CD4-positive, alpha-beta T cell (primary cell): ENCODE measurements around the gene FAM131A. TPM values are rescaled to one million over a fixed set of nuclear protein-coding genes. Genes with fewer than 3 reads are reported as not detected.

ENCODE experiments used
- ATAC-seq: fragments of 200-7000 bp; cut with Tn5 transposase; one replicate; pipeline ENCODE4 v1.10.0; 2022; ENCODE audit warnings: mild to moderate bottlenecking; ENCODE audit not compliant: poor library complexity
- CTCF ChIA-PET: fragments of 350-600 bp; sonication (Branson Sonifier 250); formaldehyde crosslinking; loops from one replicate; lab custom pipeline; 2021; ENCODE audit warnings: antibody characterized with exemption, inconsistent platforms; lab: Charles Lee
- POLR2A ChIA-PET: fragments of 350-600 bp; sonication (Branson Sonifier 250); formaldehyde crosslinking; loops from one replicate; lab custom pipeline; 2021; ENCODE audit warnings: antibody characterized with exemption, inconsistent platforms; lab: Charles Lee
- DNase-seq, 14 experiments: peaks; one replicate each; pipeline ENCODE4 v3.0.0-alpha.2; 2013 to 2020; ENCODE audit warnings: mixed read lengths in 2 of 14
- H3K27ac ChIP-seq, 2 donors: one replicate each; pipeline versions ENCODE4 v1.5.1 to v1.7.0; 2013; ENCODE audit warnings: low read length in 2 of 2, low read depth in 1 of 2, mild to moderate bottlenecking in 1 of 2
- H3K27me3 ChIP-seq, 2 experiments: 1 replicate in 1 of 2; 2 replicates in 1 of 2; pipeline versions ENCODE4 v1.6.1 to v1.7.0; 2013; ENCODE audit warnings: low read length in 2 of 2, control low read depth in 1 of 2, mild to moderate bottlenecking in 1 of 2, moderate library complexity in 1 of 2; ENCODE audit not compliant: insufficient read depth in 2 of 2, control insufficient read depth in 1 of 2
- H3K36me3 ChIP-seq: one replicate; pipeline ENCODE4 v1.6.1; 2013; ENCODE audit warnings: low read length, control low read depth; ENCODE audit not compliant: insufficient read depth
- H3K4me1 ChIP-seq: one replicate; pipeline ENCODE4 v1.6.1; 2013; ENCODE audit warnings: low read length, control low read depth; ENCODE audit not compliant: insufficient read depth
- H3K4me3 ChIP-seq: one replicate; pipeline ENCODE4 v1.5.1; 2013; ENCODE audit warnings: mild to moderate bottlenecking, low read length, moderate library complexity
- H3K9me3 ChIP-seq, 2 experiments: 1 replicate in 1 of 2; 2 replicates in 1 of 2; pipeline versions ENCODE4 v1.6.1 to v1.7.0; 2013; ENCODE audit warnings: low read length in 2 of 2, mild to moderate bottlenecking in 2 of 2, control low read depth in 1 of 2, moderate library complexity in 1 of 2; ENCODE audit not compliant: control insufficient read depth in 1 of 2, insufficient read depth in 1 of 2
- H3K27ac Mint-ChIP-seq: one replicate; pipeline ENCODE4 v1.8.0; 2020; ENCODE audit warnings: mixed read lengths
- H3K27me3 Mint-ChIP-seq: one replicate; pipeline ENCODE4 v1.8.0; 2021; ENCODE audit warnings: mixed read lengths
- H3K36me3 Mint-ChIP-seq: one replicate; pipeline ENCODE4 v1.8.0; 2021; ENCODE audit warnings: low read depth, mixed read lengths
- H3K4me1 Mint-ChIP-seq: one replicate; pipeline ENCODE4 v1.8.0; 2021; ENCODE audit warnings: low read depth, mixed read lengths
- H3K4me3 Mint-ChIP-seq: one replicate; pipeline ENCODE4 v1.8.0; 2020; ENCODE audit warnings: mild to moderate bottlenecking, mixed read lengths
- H3K9me3 Mint-ChIP-seq: one replicate; pipeline ENCODE4 v1.8.0; 2020; ENCODE audit warnings: mixed read lengths
- CTCF ChIP-seq: fragments of 200-600 bp; IDR thresholded peaks from one replicate; pipeline ENCODE4 v1.8.0; 2022; ENCODE audit warnings: antibody characterized with exemption, mild to moderate bottlenecking
- intact Hi-C, 2 experiments: fragments of 100-400 bp; cut with DNase I in 1 of 2; cut with micrococcal nuclease in 1 of 2; formaldehyde crosslinking; loops; one replicate each; pipeline versions ENCODE4 v1.15.1 to v1.9.0; 2023 to 2025; cut with DNase I, micrococcal nuclease
- total RNA-seq, 174 experiments: library from RNA in 2 of 174; stranded (reverse) in 2 of 174; gene quantifications; one replicate each; pipeline ENCODE4 v1.2.3 and lab custom pipeline; 2021 to 2026

The FAM131A gene
- total RNA-seq, 2 experiments from 2014 or later, result 10.4 to 11.0 TPM

- Mint-ChIP-seq H3K27ac (no peak overlapping the region), H3K9me3 (no peaks in the 10 kb centered on the region), H3K36me3 (peaks cover 97% of the 10 kb centered on the region), H3K4me1 (peaks cover 8% of the 10 kb centered on the region), H3K4me3 (no peak overlapping the region), H3K27me3 (no peaks in the 10 kb centered on the region)
- no peak overlapping the region for H3K27ac ChIP-seq
- H3K4me1 ChIP-seq, result peaks cover 11% of the 10 kb centered on the region
- intact Hi-C loops, result no loop called here
- H3K9me3 ChIP-seq, result no peaks in the 10 kb centered on the region
- H3K27me3 ChIP-seq, result no peaks in the 10 kb centered on the region
- POLR2A ChIA-PET, result no interaction called here
- no peak for TF ChIP-seq CTCF
- ATAC-seq (no peak), DNase-seq (no peak)
- peaks cover 99% of the 10 kb centered on the region for H3K36me3 ChIP-seq
- CTCF ChIA-PET, result no interaction called here
- no peak overlapping the region for H3K4me3 ChIP-seq
Measured at GRCh38 chr3:184323696-184324095, 13.7 kb upstream of the FAM131A start.

GRCh38 chr3:184325269-184325668 lies 12.1 kb upstream of the FAM131A start:
- Histone ChIP-seq H3K4me3 (no peak overlapping the region), H3K27ac (no peak overlapping the region), H3K27me3 (no peaks in the 10 kb centered on the region), H3K9me3 (no peaks in the 10 kb centered on the region), H3K36me3 (peaks cover 96% of the 10 kb centered on the region), H3K4me1 (peaks cover 2% of the 10 kb centered on the region)
- POLR2A ChIA-PET, result interaction anchor here (1.1 kb wide), 1 partner anchor 10 kb away, joined by 3 read pairs; no protein-coding TSS in a partner anchor
- intact Hi-C loops, result no loop called here
- ATAC-seq (no peak), DNase-seq (no peak)
- CTCF ChIA-PET, result no interaction called here
- Mint-ChIP-seq H3K36me3 (peaks cover 100% of the 10 kb centered on the region), H3K27ac (peak overlapping the region; percentile 33), H3K27me3 (no peaks in the 10 kb centered on the region), H3K9me3 (no peaks in the 10 kb centered on the region), H3K4me1 (peaks cover 4% of the 10 kb centered on the region), H3K4me3 (no peak overlapping the region)
- no peak for TF ChIP-seq CTCF

GRCh38 chr3:184325715-184326369 lies 11.6 kb upstream of the FAM131A start:
- Mint-ChIP-seq H3K36me3 (peaks cover 99% of the 10 kb centered on the region), H3K4me1 (peaks cover under 1% of the 10 kb centered on the region), H3K27me3 (no peaks in the 10 kb centered on the region), H3K27ac (peak overlapping the region; percentile 33), H3K9me3 (no peaks in the 10 kb centered on the region), H3K4me3 (no peak overlapping the region)
- ChIA-PET POLR2A (interaction anchor here (1.1 kb wide), 1 partner anchor 10 kb away, joined by 3 read pairs; no protein-coding TSS in a partner anchor), CTCF (no interaction called here)
- TF ChIP-seq CTCF, result no peak
- no peaks in the 10 kb centered on the region for H3K4me1 ChIP-seq
- H3K27me3 ChIP-seq, result no peaks in the 10 kb centered on the region
- ATAC-seq, result no peak
- DNase-seq, result no peak
- H3K9me3 ChIP-seq, result no peaks in the 10 kb centered on the region
- H3K27ac ChIP-seq, result no peak overlapping the region
- peaks cover 94% of the 10 kb centered on the region for H3K36me3 ChIP-seq
- intact Hi-C loops, result no loop called here
- no peak overlapping the region for H3K4me3 ChIP-seq
